ENCODE data around the gene GABRB1. TPM values are rescaled to one million over a fixed set of nuclear protein-coding genes. Genes with fewer than 3 reads are reported as not detected.
"Not testable (repeated sequence)": the region's sequence is repeated elsewhere in the genome, so short reads cannot be mapped to it uniquely, and the experiment has no call there.

Gene GABRB1
- polyA plus RNA-seq, 12 donors, result 0.10 to 0.70 TPM; not detected in 10

DNA sequence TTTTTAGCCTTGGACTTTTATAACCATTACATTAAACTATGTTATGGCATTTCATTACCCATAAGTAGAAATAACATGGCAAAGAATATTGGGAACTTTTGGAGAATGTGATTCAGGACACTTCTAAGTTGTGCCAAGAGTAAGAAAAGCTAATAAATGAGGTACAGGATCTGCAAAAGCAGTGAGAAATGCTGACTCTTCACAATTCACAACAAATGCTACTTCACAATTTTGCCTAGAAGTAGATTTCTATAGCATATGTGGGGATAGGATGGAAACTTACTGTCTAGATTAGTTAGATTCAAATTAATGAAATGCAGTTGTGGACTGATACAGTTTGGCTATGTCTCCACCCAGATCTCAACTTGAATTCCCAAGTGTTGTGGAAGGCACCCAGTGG lies 258.4 kb downstream of the GABRB1 start:
- no peak for DNase-seq

DNA sequence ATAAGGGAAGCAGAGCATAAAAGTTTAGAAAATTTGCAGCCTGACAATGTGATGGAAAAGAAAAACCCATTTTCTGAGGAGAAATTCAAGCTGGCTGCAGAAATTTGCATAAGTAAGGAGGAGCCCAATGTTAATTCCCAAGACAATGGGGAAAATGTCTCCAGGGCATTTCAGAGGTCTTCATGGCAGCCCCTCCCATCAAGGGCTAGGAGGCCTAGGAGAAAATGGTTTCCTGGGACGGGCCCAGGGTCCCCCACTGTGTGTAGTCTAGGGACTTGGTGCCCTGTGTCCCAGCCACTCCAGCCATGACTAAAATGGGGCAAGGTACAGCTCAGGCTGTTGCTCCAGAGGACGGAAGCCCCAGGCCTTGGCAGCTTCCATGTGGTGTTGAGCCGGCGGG lies 259.5 kb downstream of the GABRB1 start:
- DNase-seq, result not testable (repeated sequence)

DNA sequence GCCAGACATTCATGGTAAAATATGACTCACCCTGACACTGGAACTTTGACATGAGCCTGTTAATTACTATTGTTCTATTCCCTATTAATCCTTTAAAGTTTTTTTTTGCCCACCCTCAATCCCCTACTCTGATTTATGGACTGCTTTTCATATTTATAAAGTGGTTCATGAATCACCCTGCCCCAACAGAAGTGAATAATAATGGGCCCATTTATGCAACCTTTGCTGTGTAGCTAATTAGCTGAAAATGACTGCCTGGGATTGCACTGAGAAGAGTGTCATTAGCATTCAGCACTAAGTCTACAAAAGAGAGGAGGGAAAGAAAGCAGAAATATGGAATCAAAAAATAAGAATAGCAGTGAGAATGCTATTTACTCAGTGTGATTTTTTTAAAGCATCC lies 277.8 kb downstream of the GABRB1 start:
- no peak for DNase-seq

DNA sequence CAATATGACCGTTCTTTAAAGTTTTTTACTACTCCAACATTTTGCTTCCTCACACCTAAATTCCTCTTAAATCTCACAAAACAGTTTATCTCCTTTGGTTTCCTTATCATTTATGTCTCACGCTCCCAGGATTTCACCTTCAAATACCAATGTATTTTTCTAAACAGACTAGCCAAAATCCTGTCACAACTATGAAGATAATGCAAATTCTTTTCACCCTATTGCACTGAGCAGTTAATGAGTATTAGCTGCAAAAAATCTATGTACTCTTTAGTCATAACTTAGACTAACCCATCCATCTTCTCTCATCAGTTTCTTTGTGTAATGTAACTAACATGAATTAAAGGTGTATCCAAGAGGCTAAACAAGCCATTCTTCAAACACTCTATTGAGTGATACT lies 280.8 kb downstream of the GABRB1 start:
- DNase-seq, result no peak

DNA sequence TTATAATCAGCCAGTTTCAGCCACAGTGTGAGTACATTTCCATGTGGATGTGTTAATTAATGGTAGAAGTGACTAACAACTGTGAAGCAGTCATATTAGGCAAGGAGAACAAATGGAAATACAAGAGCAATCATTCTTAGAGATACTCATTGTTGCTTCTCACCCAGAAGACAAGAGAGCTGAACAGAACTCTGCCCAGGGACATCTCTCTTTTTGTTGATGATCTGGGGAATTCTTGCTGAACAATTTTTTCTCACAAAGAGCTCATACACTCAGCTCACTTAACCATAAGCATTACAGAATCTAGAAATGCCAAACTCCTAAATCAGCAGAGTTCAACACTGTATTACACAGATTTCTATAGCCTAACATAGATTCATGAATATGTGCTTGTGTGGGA lies 282.0 kb downstream of the GABRB1 start:
- DNase-seq, result no peak

DNA sequence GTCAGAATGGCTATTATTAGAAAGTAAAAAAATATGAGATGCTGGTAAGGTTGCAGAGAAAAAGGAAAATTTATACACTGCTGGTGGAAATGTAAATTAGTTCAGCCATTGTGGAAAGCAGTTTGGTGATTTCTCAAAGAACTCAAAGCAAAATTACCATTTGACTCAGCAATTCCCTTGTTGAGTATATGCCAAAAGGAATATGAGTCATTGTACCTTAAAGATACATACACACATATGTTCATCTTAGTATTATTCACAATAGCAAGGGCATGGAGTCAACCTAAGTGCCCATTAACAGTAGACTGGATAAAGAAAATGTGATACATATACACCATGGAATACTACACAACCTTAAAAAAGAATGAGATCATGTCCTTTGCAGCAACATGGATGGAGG lies 284.0 kb downstream of the GABRB1 start:
- DNase-seq, result no peak

DNA sequence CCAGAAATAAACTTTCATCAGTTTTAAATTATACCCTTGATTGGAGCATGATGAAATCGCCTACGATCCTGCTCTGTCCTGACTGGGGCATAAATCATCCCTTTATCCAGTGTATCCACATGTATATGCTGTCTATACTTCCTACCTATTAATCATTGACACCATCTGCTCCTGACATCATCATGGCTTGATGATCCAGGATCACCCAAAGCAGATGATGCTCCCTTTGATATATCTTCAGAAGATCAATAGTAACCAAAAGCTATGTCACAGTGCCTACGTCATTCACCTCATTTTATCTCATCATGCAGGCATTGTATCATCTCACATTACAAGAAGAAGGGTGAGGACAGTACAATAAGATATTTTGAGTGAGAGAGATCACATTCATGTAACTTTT lies 294.7 kb downstream of the GABRB1 start:
- no peak for DNase-seq

DNA sequence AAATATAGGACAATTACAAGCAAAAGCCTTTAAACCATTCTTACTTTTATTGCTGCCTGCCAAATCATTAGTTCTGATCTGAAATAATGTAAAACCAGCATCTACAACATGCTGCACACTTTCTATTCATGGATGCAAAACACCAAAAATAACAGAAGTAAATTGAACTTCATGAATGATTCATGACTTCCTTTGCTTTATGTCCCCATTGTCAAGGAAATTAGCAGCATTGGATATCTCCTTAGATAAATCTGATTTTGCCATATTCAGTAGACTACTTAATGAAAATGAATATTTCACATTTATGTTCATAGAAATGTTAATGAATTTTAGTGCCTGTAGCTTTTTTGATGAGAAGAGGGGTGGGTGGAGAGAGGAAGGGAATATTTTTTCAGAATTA lies 299.5 kb downstream of the GABRB1 start:
- DNase-seq, result no peak

DNA sequence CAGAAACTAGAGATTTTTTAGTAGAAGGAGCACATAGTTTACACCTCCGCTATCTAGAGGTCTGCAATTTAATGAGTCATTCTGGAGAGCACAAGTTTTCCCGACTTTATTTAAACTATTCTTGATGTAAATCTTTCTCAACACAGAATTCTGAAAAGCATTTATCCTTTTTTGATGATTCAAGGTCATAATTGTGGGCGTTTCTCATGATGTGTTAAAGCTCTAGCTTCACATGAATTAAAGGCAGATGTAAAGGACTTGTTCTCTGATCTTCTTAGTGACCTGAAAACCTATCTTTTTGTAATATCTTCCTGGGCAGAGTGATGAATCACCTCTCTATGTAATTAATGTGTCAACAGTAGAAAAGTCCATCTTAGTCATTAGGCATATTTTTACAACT lies 303.3 kb downstream of the GABRB1 start:
- DNase-seq, result no peak

DNA sequence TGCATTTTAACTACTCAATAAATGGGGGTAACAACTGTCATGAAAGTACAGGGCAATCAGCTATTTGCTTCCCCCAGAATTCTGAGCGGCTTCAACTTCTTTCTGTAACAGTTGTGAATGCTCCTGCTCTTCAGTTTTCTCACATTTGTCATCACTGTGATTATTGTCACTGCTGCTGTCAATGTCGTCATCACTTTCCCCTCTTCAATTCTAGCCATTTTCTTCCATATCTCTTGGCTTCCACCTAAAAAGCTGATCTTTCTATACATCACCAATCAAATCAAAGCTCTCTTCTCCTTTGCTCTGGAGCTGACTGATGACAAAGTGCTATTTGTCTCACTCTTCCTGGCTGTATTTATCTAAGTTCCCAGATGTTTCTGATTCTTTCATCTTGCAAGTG lies 306.5 kb downstream of the GABRB1 start:
- DNase-seq, result no peak

DNA sequence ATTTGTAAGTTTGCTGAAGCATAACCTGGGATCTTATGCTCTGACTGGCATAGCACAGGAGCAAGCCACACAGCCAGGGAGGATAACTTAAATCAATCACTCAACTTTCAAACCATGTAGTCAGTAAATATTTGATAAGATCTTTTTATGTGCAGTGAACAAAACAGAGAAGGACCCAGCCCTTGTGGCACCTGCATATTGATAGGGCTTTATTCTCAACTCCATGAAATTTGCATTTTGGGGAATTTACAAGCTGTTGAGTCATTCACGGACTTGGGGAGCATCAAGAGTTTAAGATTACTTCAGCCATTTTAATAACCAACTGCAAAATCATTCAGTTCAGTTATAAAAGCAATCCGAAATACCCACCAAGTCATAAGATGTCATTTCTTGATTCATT lies 309.5 kb downstream of the GABRB1 start:
- no peak for DNase-seq

DNA sequence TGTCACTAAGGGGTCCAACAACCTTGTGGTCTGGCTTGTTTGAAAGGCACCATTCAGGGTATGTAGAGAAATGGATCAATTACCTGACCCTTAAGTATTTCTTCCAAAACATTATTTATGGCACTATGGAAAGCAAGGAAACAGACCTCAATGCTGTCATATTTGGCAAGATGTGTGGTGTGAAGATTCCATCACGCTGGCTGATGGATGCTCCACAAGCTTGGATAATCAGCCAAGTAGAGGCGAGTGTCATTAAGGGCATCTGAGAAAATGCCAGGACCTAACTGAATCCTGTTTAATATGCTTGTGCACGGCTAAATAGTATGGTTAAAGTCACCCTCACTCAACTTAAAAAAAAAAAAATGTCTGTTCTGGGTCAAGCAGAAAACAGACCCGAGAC lies 311.4 kb downstream of the GABRB1 start:
- DNase-seq, result no peak

DNA sequence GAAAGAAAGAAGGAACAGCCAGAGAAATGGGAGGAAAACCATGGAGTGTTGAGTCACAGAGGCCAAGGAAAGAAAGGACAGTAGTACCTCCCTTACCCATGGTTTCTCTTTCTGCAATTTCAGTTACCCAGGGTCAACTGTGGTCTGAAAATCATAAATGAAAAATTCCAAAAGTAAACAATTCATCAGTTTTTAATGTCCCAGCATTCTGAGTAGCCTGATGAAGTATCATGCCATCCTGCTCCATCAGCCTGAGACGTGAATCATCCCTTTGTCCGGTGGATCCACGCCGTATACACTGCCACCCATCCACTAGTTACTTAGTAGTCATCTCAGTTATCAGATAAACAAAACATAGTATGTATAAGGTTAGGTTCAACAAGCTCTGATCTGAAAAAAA lies 318.0 kb downstream of the GABRB1 start:
- DNase-seq, result no peak

DNA sequence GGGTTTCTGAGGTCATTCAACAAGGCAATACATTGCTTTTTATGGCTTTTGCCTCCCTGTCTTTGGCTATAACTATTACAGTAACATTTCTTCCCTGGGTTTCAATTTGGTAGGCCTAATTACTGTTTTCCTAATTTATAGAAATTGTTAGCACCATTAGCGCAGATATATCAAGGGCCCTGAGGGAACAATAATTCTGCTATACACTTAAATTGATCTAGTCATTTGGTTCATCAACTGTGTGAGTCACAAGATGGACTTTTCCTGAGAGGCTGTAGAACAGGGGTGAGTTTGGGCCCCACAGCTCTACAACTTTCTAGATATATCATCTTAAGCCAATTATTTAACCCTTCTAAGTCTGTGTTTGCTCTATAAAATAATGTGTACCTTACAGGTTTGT lies 324.2 kb downstream of the GABRB1 start:
- no peak for DNase-seq

DNA sequence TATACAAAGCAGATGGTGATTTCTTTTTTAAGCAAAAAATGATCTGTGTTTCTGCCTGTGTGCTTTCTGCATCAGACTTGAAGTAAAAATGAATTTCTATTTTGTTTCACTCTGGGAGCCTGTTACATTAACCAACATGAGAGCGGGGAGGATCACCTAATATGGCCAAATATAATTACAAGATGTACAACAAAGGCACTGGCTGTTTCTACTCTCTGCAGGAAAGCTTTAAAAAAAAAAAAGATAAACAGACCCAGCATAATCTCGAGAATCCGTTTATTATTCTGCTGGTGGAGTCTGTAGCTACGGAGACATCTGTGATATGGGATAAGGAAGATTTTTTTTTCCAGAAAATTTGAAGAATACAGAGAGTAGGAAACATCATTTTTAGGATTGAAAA lies 328.5 kb downstream of the GABRB1 start:
- no peak for DNase-seq

DNA sequence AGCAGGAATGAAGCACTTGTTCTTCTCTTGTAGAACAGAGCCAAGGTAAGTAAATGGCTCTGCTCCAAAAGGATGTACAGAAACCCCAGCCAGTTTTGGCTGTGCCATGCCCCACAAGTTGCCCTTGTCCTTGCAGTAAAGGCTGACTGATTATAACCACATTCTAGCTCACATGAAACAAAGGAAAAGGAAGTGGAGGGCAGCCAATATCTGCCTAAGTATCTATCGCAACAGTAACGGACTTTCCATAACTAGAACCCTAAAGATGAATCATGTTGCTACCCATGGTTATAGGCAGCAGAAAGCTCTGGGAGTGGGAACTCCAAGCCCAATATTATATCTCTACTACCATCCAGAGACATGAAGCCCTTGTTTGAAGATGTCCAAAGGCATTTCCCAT lies 336.4 kb downstream of the GABRB1 start:
- DNase-seq, result no peak

DNA sequence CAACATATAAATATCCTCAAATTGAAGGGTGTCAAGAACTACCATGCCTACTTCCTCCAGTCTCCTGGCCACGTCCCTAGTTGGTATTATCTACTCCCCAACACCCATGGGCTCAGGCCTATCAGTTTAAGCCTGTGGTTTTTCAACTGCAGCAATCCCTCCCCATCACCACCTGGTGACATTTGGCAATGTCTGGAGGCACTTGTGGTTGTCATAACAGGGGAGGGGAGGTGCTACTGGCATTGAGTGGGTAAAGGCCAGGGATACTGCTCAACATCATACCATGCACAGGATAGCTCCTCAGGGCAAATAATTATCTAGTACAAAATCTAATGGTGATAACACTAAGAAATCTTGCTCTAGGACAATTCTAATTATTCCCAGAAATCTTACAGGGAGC lies 336.8 kb downstream of the GABRB1 start:
- DNase-seq, result no peak

DNA sequence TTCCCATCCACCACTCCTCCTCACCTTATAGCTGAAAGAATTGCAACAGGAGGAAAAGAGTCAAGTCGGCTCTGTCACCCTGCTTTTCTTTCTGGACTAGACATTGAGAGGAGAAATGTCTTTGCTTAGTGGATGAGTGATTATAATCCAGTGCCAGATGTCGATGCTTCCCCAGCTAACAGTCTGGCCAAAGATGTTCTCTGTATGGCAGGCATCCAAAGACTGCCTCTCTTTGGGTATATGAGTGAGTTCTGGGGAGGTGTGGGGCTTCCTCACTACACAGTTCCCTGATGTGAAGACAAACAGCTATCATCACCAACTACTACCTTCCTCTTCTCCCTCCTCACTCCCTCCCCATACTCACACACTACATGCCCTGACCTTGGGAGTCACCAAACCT lies 341.2 kb downstream of the GABRB1 start:
- DNase-seq, result no peak

DNA sequence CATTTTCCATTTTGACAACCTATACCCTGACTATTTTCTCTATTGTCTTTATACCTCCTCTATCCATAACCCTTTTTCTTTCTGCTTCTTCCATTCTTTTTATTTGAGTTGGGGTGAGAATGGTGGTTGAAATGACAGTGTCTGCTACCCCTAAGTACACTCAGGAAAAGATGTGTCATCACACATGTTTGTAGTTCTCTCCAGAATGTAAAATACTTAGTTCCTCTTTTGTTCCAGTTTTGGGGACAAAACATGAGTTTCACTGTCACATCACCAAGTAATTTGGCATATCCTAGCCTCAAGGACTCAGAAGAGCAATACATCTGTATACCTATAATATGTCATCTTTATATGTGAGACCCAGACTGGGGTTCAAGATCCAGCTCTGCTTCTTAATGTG lies 341.8 kb downstream of the GABRB1 start:
- no peak for DNase-seq

DNA sequence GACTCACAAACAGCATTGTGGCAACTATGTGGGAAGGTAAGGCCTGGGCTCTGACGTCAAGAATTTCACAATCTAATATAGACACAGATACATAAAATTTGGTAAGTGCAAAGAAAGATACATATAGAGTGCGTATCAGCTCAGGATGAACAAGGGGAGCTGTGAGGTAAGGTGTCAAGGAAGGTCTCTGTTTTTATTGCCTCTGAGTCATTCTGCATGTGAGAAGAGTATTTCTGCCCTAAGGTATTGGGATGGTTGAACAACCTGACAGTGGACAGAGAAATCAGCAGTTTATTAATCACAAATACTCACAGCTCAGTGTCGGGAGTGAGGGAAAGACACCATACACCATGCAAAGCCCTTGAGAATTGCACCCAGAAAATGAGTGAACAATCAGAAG lies 342.3 kb downstream of the GABRB1 start:
- no peak for DNase-seq

DNA sequence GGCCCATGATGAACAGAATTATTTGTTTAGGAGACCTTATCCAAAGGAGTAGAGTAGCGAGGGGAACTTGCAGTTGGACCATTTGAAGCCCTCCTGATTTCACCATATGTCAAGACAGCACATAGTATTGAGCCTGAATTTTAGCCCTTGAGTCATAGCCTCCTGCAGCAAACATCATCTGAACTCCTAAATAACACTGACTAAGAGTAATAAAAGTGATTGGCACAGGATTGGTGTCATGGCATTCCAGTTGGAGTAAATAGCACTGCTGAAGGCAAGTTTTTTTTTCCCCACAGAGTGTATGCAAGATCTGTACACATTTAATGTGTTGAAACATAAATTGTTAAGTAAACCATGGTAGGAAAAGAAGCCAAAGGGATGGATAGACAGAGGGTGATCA lies 343.1 kb downstream of the GABRB1 start:
- no peak for DNase-seq

DNA sequence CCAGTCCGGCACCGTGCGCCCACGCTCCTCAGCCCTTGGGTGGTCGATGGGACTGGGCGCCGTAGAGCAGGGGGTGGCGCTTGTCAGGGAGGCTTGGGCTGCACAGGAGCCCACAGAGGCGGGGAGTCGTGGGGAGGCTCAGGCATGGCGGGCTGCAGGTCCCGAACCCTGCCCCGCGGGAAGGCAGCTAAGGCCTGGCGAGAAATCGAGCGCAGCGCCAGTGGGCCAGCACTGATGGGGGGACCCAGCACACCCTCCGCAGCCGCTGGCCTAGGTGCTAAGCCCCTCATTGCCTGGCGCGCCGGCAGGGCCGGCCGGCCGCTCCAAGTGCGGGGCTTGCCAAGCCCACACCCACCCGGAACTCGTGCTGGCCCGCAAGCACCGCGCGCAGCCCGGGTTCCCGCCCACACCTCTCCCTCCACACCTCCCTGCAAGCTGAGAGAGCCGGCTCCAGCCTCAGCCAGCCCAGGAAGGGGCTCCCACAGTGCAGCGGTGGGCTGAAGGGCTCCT lies 346.7 kb downstream of the GABRB1 start:
- not testable (repeated sequence) for DNase-seq

DNA sequence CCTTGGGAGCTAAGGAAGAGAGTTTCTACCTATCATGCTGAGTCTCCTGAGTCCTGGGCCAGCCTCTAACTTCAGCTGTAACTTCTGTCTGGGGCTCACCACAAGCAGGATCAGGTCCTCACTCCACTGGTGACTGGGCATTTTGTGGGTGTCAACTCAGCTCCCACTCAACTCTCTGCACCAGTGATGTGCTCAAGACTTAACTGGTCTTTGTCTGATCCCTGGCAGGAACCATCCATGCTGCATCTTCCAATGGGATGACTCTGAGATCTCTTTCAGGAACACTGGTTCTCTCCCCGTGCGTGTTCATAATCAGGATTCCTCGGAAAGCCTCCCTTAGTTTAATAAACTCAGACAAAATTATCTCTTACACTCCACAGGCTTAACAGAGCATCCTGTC lies 349.8 kb downstream of the GABRB1 start:
- DNase-seq, result no peak

DNA sequence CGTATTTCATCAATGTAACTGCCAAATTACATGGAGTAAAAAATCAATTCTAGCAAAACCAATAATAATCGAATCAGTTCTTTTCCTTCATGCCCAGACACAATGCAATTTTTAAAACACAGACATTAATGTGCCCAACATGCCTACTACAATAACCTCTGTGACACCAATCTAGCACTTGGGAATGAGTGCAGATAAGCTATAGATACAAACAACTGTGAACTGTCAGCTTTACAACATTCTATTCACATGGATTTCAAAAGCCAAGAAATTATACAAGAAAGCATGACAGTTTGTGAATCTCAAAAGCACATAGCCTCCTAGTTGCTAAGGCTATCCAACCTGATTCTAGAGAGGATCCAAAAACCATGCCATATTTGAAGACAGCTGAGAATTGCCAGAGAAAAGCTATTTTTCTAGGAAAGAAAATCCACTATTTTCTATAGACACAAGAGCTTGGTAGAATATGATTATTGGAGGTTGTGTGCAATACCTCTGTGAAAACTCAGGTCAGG lies 351.5 kb downstream of the GABRB1 start:
- DNase-seq, result no peak

All from muscle of arm (tissue), 12 donors.